ENCODE data around the gene MAP2K3.
"Not testable (repeated sequence)": the region's sequence is repeated elsewhere in the genome, so short reads cannot be mapped to it uniquely, and the experiment has no call there.

GRCh38 chr17:21316887-21317500 is 32.5 kb downstream of the MAP2K3 start:
- TF ChIP-seq RAD21 (IDR thresholded peaks at IDR 0.05; ENCODE audit: low read length); CTCF (conservative IDR thresholded peaks at IDR 0.05; ENCODE audit: low read depth, low read length); POLR2A (IDR thresholded peaks at IDR 0.05; ENCODE audit: low read depth, low read length); SMC3 (IDR thresholded peaks at IDR 0.05; ENCODE audit: low read depth, low read length); USF2 (IDR thresholded peaks at IDR 0.05; ENCODE audit: low read depth, low read length); CEBPB (IDR thresholded peaks at IDR 0.05; ENCODE audit: low read depth, low read length): not testable (repeated sequence)
